HCEC 1CT (cell line): Measurements from ENCODE around the gene BLZF1.
"Not testable (repeated sequence)": the region's sequence is repeated elsewhere in the genome, so short reads cannot be mapped to it uniquely, and the experiment has no call there.

Experiments used
- DNase-seq: peaks from one replicate; pipeline ENCODE4 v3.0.0-alpha.2; 2017

BLZF1 gene, protein sequence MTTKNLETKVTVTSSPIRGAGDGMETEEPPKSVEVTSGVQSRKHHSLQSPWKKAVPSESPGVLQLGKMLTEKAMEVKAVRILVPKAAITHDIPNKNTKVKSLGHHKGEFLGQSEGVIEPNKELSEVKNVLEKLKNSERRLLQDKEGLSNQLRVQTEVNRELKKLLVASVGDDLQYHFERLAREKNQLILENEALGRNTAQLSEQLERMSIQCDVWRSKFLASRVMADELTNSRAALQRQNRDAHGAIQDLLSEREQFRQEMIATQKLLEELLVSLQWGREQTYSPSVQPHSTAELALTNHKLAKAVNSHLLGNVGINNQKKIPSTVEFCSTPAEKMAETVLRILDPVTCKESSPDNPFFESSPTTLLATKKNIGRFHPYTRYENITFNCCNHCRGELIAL

DNA sequence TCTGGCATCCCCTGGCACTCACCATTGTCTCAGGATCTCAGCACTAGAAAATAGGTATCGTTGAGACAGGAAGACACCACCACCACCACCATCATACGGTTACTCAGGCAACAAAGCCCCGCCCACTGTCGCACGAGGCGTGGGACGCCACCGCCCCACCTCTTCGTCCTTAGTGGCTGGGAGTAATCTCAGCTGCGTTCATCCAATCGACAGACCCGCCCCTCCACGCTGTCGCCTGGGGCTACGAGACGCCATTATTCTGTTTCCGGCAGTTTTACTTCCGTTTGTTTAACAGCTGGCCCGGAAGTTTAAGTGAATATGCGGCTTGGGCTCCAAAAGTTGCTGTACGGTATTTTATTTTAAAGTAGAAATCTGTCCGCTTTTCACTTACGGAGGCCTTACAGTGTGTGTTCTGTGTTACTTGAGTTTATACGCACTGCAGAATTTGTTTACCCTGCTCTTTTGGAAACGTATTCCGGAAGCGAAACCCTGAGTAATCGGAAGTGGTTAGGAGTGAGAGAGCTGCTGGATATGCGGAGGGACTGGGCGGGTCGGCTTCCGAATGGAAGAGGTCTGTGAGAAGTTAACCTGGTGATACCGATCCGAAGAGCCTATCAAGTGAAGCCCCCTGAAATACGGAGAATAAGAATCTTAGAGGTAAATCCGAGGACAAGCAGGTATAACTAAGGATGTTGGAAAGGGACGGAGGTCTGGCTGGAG is at the start of gene BLZF1, which contains the start of gene NME7:
Gene BLZF1, plus strand, starts transcription at position 510 of the 720 bp plus-strand sequence. CDS start 1,328 bp downstream, outside the sequence.
Gene NME7, minus strand, starts transcription at position 112 of the 720 bp plus-strand sequence. Its CDS starts 87 bp downstream, at position 25.
- DNase-seq = peak; percentile 97

DNA sequence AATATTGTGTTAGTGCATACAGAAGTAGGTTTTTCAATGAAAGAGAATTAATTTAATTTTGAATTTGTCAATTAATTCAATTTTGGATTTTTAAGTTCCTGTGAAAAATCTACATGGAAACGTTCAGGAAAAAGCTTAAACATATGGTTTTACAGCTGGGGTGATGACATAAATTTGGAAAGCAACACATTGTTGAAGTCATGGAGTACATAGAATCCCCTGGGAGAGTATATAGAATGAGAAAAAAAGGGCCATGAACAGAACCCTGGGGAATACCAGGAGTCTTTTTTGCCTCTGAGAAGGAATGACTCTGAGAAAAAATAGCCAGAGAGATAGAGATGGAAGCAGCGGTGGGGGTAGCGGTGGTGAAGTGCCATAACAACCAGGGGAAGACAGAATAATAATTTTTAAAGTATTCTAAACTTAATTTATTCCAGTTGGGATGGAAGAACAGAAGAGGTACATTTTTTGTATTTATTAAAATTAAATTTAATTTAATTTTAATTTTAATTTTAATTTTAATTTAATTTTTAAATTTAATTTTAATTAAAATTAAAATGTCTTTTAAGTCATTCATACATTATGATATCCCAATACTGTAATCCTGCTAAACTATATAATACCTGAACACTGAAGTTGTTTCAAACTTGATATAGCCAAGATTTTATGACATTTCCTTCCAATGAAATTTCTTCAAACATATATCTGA is 49.3 kb upstream of the BLZF1 start:
- no peak for DNase-seq

DNA sequence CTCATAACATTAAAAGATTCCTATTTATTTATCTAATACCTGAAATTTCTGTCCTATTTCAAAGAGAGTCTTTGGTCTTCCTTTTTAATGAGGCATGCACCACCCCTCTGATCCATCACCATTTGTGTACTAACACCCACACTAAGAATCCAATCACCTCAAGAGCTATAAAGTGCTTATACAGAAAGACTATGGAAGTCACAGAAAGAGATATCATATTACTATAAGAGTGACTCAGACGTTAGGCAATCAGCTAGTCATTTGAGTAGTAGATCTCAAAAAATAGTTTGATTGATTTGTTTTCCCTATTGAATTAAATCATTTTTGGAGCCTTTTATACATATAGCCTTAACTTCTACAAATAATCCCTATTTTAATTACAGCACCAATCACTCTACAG is 46.5 kb upstream of the BLZF1 start:
- peak; percentile 86 for DNase-seq

DNA sequence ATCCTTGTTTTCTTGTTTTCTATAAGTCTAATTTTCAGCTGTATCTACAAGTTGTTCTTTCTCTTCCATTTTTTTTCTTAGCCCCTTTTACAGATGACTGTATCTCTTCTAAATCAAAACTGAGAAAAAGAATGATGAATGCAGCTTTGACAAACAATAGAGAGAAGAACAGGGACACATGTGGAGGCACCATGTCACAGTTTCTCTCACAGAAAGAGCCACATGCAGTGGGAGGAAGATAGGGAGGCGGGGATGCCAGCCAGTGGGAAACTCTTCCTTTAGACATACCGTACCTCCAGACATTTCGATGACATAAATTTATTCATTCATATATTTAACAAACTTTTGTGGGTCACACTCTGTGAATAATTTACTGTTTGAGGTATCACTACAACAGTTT is 45.9 kb upstream of the BLZF1 start:
- DNase-seq = no peak

DNA sequence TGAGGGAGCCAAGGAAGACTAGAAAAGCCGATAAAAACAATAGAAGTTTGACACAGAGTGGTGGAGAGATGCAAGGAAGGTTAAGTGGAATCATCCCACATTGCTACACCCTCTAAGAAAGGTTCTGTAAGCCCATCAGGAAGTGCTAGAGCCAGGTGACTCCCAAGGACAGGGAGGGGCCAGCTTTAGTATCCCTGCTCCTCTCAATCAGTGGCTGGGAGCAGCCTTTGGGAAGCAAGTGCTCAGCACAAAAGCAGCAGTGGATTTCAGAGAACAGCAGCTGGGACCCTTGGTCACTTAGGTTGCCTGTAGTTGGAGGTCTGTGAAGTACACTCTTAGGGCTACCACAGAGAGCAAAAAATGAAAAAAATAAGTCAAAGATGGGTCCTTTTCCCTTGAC is 42.9 kb upstream of the BLZF1 start:
- DNase-seq = no peak

DNA sequence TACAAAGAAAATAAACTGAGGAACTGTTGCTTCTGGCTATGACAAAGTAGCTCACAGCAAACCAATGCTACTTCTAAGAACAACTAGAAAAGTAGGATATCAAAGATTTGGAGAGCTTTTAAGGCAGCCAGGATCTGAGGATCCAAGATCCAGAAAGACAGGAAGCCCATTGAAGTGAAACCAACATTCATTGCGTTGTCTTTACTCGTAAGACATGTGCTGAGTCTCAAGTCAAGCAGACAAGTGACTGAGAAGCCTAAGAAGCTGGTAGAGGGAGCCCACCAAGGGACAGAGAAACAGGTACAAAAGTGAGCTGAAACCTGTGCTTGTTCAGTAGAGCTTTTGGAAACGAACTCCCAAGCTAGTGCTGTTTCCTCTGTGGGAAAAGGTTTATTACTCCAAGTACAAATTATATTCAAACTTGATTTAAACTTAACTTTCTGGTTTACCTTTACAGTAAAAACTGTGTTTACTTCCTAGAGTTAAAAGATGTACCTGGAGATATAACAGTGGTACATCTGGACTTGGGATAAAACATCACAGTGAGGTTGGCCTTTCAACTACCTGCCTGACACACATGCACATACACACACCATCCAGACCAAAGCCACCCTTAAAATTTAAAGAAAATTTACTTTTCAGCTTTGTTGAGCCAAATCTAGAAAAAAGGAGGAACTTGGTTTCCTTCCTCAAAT is 41.6 kb upstream of the BLZF1 start:
- DNase-seq = no peak

DNA sequence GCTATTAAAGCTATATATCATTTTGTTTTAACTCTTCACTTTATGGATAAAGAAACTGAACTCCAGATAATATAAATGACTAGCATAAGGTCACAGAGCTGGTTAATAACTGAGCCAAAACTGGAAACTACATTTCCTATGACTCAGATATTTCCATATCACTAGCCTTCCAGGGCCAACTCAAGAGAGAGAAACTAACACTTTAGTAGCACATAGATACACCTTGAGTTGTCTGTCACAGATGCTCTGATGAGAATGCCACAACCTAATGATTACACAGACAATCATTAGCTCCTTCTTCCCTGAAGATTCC is 41.1 kb upstream of the BLZF1 start:
- DNase-seq = peak; percentile 59

DNA sequence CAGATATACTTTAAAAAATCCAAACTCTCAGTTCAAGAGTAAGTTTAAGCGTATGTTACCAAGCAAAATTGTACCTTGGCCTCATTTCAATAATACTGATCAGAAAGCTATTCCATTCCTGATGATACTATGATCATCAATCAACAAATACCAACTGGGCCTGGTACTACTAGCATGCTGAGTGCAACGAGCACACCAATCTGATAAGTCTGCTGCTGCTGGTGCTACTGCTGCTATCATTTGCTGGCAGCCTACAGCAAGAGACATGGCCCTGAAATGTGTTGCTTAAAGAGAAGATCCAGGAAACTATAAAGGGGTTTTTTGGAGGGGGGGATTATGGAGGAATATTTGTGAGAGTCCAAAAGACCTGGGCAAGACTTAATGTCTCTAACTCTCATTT is 40.1 kb upstream of the BLZF1 start:
- DNase-seq = no peak

DNA sequence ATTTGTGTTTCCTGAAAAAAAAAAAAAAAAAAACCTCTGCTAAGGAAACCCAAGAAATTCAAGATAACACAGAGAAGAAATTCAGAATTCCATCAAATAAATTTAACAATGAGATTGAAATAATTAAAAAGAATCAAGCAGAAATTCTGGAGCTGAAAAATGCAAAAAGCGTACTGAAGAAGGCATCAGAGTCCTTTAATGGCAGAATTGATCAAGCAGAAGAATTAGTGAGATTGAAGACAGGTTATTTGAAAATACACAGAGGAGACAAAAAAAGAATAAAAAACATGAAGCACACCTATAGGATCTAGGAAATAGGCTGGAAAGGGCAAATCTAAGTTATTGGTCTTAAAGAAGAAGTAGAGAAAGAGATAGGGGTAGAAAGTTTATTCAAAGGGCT is 38.6 kb upstream of the BLZF1 start:
- DNase-seq = no peak

DNA sequence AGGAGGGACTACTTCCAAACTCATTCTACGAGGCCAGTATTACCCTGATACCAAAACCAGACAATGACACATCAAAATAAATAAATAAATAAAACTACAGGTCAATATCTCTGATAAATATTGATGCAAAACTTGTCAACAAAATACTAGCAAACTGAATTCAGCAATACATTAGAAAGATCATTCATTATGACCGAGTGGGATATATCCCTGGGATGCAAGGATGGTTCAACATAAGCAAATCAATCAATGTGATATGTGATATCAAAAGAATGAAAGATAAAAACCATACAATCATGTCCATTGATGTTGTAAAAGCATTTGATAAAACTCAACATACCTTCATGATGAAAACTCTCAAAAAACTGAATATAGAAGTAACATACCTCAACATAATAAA is 37.1 kb upstream of the BLZF1 start:
- DNase-seq = no peak

DNA sequence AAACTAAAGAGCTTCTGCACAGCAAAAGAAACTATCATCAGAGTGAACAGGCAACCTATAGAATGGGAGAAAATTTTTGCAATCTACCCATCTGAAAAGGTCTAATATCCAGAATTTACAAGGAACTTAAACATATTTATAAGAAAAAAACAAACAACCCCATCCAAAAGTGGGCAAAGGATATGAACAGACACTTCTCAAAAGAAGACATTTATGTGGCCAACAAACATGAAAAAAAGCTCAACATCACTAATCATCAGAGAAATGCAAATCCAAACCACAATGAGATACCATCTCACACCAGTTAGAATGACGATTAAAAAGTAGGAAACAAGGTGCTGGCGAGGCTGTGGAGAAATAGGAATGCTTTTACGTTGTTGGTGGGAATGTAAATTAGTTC is 33.3 kb upstream of the BLZF1 start:
- DNase-seq = not testable (repeated sequence)

DNA sequence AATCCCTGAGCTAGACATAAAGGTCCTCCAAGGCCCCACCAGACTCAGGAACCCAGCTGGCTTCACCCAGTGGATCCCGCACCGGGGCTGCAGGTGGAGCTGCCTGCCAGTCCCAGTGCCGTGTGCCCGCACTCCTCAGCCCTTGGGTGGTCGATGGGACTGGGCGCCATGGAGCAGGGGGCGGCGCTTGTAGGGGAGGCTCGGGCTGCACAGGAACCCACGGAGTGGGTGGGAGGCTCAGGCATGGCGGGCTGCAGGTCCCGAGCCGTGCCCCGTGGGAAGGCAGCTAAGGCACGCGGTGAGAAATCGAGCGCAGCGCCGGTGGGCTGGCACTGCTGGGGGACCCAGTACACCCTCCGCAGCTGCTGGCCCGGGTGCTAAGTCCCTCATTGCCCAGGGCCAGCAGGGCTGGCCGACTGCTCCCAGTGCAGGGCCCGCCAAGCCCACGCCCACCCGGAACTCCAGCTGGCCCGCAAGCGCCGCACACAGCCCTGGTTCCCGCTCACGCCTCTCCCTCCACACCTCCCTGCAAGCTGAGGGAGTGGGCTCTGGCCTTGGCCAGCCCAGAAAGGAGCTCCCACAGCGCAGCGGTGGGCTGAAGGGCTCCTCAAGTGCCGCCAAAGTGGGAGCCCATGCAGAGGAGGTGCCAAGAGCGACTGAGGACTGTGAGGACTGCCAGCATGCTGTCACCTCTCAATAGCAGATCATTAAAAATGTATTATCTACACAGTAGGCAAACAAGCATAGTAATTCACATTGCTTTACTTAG is 30.9 kb upstream of the BLZF1 start:
- not testable (repeated sequence) for DNase-seq

DNA sequence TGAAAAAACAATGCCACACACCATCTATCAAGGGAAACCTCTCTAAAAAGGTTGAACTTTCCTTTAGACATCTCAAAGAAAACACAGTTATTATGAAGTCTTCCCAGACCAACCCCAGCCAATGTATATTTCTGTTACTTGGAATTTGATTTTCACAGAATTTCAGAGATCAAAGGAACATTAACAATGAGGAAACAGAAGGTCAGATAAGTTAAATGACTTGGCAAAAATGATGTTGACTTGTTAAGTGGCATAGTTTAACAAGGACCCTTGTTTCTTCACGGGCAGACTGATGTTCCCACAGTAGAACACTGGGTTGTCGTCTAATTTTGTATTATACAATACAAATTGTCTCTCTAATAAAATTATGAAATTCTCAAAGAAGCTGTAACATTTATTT is 29.4 kb upstream of the BLZF1 start:
- DNase-seq = no peak

DNA sequence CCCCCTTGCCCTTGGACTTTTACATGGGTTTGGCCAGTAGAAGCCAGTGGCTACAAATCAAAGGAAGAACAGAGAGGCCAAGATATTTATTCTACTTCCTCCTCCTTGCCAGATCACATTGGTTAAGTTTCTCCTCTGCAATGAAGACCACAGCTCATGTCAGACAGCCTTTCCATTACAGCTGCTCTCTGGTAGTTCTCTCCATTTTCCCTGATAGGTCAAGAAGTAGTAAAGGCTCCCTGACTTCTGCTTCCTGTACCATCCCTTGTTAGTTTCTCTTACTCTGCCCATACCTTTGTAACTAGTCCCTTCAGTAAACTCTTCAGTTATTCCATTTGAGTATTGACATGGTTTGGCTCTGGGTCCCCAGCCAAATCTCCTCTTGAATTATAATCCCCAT is 28.2 kb upstream of the BLZF1 start:
- no peak for DNase-seq

DNA sequence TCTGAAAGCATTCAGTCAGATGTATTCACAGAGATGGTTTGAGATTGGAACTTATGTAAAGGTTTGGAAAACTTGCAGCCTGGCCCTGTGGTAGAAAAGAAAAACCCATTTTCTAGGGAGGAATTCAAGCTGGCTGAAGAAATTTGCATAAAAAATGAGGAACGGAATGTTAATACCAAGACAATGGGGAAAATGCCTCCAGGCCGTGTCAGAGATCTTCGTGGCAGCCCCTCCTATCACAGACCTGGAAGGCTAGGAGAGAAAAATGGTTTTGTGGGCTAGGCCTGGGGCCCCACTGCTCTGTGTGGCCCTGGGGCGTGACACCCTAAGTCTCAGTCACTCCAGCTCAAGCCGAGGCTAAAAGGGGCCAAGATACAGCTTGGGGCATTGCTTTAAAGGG is 27.1 kb upstream of the BLZF1 start:
- no peak for DNase-seq

DNA sequence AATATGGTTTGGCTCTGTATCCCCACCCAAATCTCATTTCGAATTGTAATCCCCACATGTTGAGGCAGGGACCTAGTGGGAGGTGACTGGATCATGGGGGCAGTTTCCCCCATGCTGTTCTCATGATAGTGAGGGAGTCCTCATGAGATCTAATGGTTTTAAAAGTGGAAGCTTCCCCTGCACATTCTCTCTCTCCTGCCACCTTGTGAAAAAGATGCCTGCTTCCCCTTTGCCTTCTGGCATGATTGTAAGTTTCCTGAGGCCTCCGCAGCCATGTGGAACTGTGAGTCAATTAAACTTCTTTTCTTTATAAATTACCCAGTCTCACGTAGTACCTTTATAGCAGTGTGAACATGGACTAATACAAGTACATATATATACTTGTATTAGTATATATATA is 25.9 kb upstream of the BLZF1 start:
- DNase-seq = not testable (repeated sequence)

DNA sequence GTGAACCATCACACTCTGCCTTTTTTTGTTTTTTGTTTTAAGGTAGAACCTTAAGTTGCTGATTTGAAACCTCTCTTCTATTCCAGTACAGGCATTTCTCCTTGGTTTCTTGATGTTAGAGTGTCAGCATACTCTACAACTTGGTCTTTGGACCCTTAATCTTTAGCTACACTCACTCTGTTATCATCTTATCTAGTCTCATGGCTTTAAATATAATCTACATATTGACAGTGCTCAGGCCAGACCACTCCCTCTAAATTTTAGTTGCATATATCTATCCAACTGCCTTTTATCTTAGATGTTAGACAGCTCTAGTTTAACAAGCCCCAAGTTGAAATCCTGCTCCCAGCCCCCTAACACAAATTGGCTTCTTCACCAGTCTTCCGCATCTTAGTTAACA is 22.5 kb upstream of the BLZF1 start:
- DNase-seq = no peak

DNA sequence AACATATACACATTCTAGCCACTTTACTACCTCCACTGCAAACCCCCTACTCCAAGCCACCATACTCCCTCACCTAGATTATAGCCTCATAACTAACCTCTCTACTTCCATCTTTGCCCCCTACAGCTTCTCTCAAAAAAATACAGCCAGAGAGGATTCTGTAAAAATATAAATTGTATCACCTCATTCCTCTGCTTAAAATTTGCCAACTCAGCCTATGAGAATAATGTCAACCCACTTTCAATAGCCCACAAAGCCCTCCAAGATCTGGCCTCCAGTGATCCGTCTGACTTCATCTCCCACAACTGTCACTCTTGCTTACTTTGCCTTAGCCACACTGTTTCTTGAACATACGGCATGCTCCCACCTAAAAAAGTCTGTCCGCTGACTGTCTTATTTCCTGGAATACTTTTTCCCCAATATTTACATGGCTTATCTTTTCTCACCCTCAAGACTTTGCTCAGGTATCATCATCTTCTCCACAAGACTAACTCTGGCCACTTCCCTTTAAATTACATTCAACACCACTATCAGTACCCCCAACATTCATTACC is 21.9 kb upstream of the BLZF1 start:
- DNase-seq = no peak

DNA sequence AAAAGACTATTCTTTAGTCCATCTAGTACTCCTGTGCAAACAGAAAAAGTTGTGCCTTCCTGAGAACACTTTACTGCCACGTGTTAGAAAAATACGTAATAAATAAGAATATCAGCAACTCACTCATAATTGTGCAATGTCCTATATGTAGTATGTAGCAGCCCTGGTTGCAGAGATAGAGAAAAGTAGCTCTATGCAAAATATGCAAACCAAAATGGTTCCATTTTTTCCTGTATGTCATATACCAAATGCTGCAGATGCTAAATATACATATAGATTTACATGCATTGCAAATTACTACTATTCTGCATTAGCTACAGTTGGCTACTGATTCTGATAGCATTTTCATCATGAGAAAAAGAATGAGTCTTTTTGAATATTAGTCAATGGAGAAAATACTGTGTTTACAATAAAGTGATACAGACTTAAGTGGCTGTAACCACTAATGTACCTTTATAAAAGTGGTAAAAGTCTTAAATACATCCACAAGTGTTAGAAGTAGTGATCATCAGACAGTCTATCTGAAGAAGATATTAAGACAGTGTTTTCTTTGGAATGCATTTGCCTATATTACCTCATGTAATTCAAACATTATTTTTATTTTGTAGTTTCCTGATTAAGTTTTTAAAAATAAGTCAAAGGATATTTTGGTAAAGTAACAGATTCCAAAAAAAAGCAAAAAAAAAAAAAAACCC is 20.2 kb upstream of the BLZF1 start:
- DNase-seq = no peak

DNA sequence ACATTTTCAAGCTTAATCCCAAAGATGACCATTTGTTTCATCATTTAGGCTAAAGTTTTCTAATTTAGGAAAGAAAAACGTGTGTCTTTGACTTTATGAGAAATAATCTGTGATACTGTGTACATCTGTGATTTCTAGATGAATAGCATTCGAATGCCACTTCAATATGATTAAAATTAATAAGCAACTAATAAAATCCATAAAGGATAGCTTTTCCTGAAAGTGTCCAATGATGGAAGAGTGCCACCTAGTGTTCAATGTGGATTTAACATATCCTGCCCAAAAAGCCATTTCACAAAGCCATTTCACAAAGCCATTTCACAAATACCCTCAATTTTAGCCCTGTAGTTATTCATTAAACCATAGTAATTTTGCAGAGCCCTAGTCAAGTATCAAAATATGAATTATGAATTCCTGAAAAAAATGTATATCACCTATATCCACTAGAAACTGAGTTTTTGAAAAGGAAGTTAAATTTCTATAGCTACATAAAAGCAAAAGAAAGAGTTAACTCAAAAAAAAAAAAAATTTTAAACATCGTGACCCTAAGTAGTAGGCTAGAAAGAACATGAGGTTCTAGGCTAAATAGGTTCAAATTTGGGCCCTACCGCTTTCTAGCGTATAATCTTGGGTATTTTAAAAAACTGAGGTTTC is 19.5 kb upstream of the BLZF1 start:
- peak; percentile 59 for DNase-seq

DNA sequence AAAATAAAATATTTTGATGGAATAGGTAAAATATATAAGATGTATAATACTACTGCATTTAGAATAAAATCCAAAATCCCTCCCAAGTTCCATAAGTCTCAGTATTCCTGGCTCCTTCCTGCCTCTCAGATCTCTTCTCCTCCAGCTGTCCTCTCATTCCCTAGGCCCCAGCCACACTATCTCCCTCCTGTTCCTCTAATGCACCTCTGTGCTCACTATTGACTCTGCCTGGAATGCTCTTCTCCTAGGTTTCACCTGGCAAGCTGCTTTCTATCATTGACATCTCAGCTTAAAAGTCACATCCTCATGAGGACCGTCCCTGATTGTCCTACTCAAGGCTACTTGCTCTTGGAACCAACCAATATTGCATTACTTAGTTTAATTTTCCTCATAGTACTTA is 7.6 kb upstream of the BLZF1 start:
- DNase-seq = no peak
